ENCODE results near the gene GALNT1. TPM values are rescaled to one million over a fixed set of nuclear protein-coding genes. Genes with fewer than 3 reads are reported as not detected.

The GALNT1 gene
- total and polyA plus RNA-seq, 7 donors: 23.7 to 70.3 (median 52.3) TPM

DNA sequence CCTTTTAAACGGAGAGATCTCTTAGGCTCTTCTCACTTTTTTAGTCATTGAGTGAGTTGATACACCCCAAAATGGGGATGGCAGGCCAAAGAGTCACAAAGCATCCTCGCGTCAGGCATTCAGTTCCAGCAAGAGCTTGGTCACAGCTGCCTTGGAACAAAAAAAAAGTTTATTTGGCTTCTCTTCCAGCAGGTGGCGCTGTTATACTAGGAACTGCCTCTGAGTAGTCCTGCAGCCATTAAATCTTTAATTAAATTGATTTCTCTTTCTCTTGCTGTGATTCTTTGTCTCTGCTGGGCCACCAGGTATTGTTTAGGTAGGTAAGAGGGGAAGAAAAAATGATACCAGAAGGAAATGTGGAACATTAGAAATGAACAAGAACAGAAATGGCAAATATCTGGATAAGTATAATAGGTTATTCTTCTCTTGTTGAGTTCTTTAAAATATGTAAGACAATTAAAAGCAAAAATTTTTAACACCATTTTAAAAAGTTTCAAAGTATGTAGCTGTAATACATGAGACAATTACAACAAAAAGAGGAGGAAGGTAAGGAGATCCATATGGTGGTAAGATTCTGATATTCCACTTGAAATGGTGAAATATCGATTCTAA lies 175.1 kb downstream of the GALNT1 start:
- DNase-seq (no peak), ATAC-seq (peak in 3 of 4 donors; percentile 62 to 67 (median 62))
- Histone ChIP-seq H3K36me3 (ENCODE audit: insufficient read depth in 1 of 2, low read depth in 1 of 2) (no peaks in the 10 kb centered on the region), H3K4me3 (no peak overlapping the region), H3K27ac (no peak overlapping the region), H3K4me1 (no peaks in the 10 kb centered on the region), H3K27me3 (ENCODE audit: insufficient read depth in 3 of 3, low read length in 2 of 3) (no peaks in the 10 kb centered on the region), H3K9me3 (no peaks in the 10 kb centered on the region)
- WGBS, 3 donors: 19 to 20% (median 20%) methylated on average over 5 of the region's 5 CpGs
- intact Hi-C loops (cut with DNase I): loop anchor here in 1 of 2 donors (1.0 kb wide), 1 partner anchor 194 kb away; no protein-coding TSS in a partner anchor
- TF ChIP-seq, protein P1, sequence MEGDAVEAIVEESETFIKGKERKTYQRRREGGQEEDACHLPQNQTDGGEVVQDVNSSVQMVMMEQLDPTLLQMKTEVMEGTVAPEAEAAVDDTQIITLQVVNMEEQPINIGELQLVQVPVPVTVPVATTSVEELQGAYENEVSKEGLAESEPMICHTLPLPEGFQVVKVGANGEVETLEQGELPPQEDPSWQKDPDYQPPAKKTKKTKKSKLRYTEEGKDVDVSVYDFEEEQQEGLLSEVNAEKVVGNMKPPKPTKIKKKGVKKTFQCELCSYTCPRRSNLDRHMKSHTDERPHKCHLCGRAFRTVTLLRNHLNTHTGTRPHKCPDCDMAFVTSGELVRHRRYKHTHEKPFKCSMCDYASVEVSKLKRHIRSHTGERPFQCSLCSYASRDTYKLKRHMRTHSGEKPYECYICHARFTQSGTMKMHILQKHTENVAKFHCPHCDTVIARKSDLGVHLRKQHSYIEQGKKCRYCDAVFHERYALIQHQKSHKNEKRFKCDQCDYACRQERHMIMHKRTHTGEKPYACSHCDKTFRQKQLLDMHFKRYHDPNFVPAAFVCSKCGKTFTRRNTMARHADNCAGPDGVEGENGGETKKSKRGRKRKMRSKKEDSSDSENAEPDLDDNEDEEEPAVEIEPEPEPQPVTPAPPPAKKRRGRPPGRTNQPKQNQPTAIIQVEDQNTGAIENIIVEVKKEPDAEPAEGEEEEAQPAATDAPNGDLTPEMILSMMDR (IDR thresholded peaks at IDR 0.05): peak; percentile 79

Other genes with a start within 250 kb of the GALNT1 start
- 10 to 100 TPM; 40.6 to 63.8 (median 53.9) TPM for gene ZNF24, start 237.3 kb upstream of the GALNT1 start, total RNA-seq
- 10 to 100 TPM; 16.0 to 32.5 (median 19.1) TPM for gene ZNF24, start 237.3 kb upstream of the GALNT1 start, polyA plus RNA-seq
- under 1 TPM; 0.30 to 0.79 (median 0.74) TPM for gene ZNF396, start 204.4 kb upstream of the GALNT1 start, total RNA-seq
- gene ZNF396, start 204.4 kb upstream of the GALNT1 start, polyA plus RNA-seq: under 1 TPM; 0.38 to 0.73 (median 0.52) TPM
- gene INO80C, start 83.8 kb upstream of the GALNT1 start, total RNA-seq: 10 to 100 TPM; 14.4 to 21.1 (median 18.3) TPM
- 10 to 100 TPM; 22.5 to 26.7 (median 22.6) TPM for gene INO80C, start 83.8 kb upstream of the GALNT1 start, polyA plus RNA-seq

Measured in psoas muscle (tissue), 8 donors.